Stimulated activated CD4-positive, alpha-beta T cell treated with anti-CD3 and anti-CD28 coated beads, Interleukin-12 subunit alpha, Interleukin-12 subunit beta, amount 100 ng/mL, for 48 hours (primary cell): ENCODE results near the gene AGMO.
"Not testable (repeated sequence)": the region's sequence is repeated elsewhere in the genome, so short reads cannot be mapped to it uniquely, and the experiment has no call there.

Experiments used
- DNase-seq, 3 donors: peaks; one replicate each; pipeline ENCODE4 v3.0.0-alpha.2; 2020; ENCODE audit warnings: low read depth in 2 of 3, low spot score in 1 of 3

The AGMO gene

DNA sequence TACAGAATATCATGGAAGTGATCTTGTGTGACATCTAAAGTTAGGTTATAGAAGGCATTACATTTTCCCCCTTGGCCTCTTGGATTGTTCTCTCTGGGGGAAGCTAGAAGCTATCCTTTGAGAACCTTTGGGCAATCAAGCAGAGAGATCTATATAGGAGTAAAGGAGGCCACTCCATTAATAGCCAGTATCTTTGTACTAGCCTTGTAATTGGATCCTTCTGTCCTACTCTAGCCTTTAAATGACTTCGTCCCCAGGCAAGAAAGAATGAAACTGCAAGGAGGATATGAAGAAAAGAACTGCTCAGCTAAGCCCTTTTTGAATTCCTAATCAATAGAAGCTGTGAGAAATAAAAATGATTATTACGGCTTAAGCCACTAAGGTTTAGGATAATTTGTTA, 230.9 kb downstream of the AGMO start:
- DNase-seq, result no peak

DNA sequence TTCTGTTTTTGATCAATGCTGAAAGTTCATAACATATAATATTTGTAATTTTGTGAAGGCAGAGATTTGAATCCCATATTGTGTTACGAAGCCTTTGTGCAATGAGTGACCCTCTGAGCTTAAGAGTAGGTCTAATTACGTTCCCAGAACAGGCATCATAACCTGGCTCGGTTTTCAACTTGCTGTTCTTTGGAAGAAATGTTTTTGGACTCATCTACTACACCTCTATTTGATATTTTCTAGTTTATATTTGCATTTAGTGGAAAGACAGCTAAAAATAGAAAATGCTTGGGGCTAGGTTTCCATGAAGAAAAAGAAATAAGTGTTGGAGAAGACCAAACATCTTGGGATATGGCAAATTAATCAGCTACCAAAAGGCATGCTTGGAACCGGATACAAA, 234.8 kb downstream of the AGMO start:
- no peak for DNase-seq

DNA sequence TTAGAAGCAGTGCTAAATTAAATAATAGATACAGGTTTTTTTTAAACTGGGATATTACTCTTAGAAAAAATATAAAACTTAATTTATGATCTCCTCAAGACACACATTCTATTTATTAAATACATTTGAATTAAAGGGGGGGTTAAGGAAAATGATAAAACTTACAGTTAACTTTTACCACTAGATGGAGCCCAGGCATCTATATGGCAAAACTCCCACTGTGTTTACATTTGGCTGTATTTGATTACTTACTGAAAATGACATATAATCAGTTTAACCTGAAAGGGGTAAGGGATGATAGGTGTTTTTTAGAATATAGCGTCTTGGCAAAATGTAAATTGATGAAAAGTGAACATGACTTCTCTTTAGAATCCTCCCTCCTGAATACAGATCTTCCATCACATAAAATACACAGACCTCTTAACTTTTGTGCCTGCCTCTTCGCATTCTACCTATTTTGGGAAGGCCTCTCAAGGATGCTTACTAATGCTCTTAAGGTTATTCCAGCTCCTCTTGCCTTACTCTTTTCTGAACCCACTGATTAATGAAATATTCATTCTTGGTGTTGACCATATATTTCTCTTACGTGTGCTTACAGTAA, 235.7 kb downstream of the AGMO start:
- no peak for DNase-seq

DNA sequence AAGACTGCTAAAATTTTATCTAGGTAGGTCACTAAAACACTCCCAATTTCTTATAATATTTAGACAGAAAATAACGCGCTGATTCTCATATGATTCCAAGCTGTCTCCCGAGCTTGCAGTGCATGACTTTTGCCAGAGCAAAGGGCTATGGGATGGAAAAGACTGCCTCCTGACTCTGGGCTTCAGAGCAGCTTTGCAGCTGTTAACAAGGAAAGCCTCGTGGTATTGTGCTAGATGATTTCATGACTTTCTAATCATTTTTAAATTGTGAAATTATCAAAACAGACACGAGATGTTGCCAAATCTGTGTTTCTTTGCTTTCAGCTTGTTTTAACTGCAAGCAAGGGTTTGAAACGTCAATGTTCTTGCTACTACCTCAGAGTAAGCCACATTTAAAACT, 238.3 kb downstream of the AGMO start:
- DNase-seq, result no peak

DNA sequence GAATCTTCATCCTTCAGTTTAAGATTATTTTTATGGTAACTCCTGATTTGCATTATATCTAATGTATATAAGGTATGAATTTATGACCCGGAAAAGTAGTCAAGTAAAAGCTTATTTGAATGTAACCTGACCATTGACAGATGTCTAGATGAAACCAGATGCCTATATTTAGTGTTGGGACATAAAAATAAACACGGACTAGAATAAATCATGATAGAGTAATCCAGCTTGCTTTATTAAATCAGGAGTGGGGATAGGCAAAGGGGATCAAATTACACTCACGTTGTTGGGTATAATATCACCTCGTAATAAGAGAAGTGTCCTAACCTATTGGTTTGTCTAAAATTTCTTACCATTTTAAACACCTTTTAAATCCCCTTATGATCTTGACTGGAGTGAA, 244.6 kb downstream of the AGMO start:
- DNase-seq, result no peak

DNA sequence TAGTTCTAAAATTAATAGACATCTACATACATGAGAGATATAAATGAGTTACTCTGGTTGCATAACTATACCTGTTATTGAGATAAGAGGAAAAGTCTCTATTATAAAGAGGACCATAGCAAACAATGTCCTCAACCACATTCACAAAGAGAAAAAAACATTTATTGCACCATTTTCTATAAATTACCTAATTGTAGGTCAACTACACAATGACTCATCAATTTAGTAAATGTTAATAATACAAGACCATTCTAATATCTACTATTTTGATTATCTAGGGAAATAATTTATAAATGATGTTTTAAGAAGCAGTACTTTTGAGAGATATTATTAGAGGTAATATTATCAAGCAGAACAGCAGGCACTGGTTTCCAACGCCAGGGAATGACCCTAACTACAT, 246.1 kb downstream of the AGMO start:
- DNase-seq, result no peak

DNA sequence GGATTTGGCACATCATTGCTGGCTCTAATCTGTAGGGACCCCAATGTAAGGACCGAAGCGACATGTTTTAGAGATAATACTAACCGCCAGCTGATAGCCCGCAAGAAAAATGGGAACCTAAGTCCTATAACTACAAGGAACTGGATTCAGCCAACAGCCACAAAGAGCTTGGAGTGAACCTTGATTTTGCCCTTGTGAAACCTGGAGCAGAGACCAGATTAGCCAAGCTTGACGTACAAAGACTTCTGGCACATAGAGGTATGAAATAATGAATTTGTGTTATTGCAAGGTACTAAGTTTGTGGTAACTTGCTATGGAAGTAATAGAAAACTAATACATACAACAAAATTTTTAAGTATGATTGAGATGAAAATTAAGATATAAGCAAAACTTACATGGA, 246.9 kb downstream of the AGMO start:
- DNase-seq, result no peak

DNA sequence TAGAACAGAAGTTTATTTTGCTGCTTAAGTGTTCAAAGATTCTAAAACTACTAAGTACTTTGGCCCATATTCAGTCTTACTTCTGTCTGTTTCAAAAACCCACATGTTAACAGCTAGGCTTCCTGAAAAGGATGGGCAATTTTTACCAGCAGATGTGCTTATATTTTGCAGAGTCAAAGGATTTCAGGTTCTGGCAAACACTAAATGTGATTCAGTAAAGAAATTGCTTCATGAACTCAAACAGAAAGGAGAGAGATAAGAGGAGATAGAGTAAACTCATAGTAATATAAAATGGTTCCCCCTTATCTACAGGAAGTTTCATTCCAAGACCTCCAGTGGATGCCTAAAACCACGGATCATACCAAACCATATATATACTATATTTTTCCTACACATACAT, 248.5 kb downstream of the AGMO start:
- DNase-seq, result no peak

DNA sequence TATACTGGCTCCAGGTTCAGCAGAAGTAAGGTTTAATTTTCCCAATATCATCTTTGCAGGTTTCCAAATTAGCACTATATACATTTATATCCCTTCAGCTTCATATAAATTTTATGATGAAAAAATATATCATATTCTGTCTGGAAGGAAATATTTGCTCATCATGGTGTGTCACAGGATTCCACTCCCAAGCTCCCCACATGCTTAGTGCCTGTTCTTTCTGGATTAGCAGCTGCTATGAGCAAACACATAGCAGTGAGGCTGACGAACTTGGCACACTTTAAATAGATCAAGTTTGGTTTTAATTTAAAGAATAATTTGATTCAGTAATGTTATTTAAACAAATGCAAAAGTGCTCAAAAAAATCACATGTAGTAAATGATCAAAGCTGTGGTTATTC, 251.9 kb downstream of the AGMO start:
- DNase-seq, result no peak

DNA sequence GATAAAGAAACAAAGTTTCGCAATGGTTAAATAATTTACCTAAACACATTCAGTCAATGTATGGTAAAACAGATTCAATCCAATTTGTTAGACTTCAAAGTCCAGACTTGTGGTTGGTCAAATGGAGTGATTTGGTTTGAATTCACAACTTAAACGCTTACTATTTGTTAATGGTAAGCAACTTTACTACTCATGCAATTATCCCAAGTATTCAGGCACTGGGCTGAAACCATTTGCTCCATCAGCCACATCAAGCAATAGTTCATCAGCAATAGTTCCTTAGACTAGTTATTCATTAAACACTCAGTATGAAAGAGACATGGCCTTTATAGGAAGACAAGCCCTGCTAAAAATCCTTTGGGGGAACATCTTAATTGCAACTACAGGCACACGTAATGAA, 253.0 kb downstream of the AGMO start:
- no peak for DNase-seq

DNA sequence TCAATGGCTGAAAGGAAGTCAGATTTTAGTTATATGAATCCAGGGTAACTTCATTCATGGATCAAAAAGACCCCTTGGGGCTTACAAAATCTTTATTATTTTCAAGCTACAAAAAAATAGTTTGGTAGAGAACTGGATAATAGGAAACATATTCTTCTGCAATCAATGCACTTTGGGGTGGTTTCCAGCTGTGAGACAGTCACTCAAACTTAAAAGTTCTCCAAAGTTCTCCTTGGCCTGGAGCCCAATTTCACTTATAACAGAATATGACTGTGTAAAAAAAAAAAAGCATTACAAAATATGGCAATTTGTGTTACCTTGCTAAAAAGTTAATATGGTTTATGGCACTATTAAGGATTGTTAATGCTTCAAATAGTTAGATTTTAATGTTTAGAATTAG, 255.5 kb downstream of the AGMO start:
- no peak for DNase-seq

DNA sequence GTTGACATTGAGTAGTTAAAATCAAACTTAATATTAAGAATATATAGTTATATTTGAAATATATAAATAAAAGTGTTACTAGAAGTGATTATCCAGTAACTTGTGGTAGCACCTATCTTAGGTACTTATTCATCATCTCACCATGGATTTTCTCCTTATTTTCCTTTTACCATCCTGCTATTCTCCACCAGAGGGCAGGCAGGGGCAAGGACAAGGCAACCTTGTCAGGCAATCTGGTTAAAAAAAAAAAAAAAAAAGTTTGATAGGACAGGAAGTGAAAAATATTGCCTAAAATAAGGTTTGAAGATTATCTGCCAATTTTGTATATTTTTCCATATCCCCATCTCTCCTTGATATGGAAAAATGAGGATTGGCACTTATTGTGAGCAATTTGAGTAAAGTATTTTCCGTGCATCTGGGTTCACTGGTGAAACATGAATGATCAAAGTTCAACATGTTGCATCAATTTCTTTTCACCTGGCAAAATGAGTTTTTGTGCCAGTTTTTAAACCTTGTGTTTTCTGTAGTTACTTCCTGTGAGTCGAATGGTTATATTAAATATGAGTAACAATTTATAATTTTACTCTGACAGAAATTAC, 256.7 kb downstream of the AGMO start:
- peak in 1 of 3 donors; percentile 1 for DNase-seq

DNA sequence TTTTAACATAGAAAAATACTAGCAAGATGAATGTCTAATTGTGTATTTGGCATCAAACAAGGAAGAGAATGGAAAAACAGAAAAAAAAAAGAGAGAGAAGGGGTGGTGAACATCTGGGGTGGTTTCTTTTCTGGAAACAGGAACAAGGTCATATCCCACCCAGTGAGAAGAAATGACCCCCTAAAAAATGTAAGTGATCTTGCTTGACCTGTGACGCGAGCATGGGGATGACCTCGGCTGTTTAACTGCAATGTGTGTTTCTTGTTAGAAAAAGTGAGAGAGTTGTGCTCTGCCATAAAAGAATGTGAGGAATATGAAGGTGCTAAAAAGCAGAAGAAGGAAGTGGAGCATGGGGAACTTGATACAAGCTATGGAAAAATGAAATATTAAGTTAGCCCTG, 258.5 kb downstream of the AGMO start:
- no peak for DNase-seq

DNA sequence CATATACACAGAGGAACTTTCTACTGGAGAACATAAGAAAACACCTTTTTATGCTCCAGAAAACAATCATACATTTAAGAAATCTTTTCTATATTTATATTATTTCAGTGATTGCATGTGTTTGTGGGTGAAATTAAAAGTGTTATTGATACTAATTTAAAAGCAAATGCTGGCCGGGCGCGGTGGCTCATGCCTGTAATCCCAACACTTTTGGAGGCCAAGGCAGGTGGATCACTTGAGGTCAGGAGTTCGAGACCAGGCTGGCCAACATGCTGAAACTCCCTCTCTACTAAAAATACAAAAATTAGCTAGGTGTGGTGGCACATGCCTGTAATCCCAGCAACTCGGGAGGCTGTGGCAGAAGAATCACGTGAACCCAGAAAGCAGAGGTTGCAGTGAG, 260.8 kb downstream of the AGMO start:
- DNase-seq, result not testable (repeated sequence)

DNA sequence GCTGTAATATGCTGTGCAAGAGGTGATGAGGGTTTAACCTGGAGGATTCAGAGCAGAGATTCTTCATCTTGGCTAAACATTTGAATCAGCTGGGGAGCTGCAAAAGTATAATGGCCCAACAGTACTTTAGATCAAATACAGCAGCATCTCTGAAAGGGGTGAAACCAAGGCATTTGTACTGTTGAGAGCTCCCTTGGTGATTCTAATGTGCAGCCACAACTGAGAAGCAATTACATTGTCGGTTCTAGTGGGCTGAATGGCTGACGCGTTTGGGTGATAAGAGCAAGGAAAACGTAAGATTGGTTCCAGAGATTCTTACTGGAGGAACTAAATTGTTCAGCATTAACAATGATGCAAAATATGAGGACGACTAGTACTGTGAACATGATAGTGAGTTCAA, 269.7 kb downstream of the AGMO start:
- DNase-seq, result no peak

DNA sequence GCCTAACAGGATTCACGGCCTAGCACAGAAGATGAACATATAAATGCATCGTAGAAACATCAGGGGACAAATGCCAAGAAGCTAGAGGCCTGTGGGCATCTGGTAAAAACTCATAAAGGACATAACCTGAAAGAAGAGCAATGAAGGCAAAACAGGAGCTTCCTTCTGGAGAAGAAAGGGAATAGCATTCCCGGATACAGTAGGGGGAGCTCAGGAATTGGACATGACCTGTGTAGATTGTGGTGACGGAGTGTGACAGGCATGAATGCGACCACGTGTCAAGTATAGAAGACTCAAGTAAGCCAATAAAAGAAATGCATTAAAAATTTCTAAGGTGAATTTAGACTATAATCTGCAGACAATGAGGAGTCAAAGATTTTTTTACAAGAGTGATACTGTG, 270.1 kb downstream of the AGMO start:
- no peak for DNase-seq

DNA sequence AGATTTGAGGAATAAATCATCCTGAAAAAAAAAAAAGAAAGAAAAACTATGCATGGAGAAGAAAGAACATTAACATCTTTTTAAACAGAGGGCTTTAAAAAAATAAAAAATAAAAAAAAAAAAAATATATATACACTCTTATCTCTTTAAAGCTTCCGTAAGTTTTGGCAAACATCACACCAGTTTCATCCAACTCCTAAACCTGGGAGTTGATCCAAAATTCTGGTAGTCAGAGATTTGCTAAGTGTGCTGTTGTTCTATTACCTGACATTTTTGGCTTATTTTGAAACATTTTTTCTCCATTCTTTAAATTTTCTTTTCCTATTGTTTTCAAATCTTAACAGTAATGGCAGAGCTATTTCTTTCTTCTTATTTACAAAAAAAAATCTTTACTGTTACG, 273.1 kb downstream of the AGMO start:
- no peak for DNase-seq

DNA sequence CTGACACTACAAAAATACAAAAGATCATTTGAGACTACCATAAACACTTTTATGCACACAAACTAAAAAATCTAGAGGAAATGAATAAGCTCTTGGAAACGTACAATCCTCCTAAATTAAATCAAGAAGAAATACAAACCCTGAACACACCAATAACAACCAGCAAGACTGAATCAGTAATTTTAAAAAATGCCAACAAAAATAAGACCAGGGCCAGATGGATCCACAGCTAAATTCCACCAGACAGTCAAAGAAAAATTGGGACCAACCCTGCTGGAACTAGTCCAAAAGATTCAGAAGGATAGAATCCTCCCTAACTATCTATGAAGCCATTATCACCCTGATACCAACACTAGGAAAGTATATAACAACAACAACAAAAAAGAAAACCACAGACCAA, 277.4 kb downstream of the AGMO start:
- no peak for DNase-seq

DNA sequence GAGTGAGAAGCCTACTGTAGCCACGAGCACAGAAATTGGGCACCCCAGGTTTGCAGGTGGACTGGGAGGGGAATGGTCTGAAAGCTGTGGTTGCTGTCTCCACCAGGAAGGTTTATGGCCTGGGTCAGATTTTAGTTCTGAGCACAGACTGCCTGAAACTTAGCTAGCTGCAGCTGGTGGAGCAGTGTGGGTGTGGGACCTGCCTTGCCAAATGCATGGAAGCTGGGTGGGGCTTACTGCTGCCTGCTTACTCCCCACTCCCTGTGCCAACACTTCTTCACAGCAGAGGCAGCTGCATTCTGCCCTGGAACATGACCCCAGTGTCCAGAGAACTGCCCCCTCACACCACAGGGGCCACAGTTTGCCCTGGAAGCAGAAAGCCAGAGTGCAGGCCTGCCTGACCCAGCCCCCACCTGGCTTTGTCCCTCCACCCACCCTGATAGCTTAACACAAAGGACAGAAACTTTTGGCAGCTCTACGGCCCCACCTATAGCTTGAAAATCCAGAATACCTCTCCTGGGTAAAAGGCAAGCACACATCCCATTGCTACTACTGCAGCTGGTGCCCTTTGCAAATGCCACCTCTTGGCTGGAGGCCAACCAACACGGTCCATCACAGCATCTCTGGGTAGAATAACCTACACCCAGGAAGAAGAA, 281.6 kb downstream of the AGMO start:
- no peak for DNase-seq

DNA sequence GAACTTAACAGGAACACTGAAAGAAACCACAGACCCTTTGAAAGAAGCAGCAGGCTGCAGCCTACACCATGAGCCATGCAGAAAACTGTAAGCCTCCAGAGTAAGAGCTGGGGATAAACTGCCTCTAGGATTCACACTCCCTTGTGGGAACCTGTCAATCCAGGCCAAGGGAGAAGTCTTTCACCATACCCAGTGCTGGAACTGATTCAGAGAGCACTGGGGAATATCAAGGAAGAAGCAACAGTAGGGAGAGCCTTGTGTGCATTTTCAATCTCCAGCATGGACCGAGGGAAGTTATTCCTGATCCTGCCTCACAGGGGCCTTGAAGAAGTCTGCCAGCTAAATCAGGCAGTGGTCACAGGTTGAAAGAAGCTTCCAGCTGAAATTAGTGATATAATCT, 282.2 kb downstream of the AGMO start:
- no peak for DNase-seq

DNA sequence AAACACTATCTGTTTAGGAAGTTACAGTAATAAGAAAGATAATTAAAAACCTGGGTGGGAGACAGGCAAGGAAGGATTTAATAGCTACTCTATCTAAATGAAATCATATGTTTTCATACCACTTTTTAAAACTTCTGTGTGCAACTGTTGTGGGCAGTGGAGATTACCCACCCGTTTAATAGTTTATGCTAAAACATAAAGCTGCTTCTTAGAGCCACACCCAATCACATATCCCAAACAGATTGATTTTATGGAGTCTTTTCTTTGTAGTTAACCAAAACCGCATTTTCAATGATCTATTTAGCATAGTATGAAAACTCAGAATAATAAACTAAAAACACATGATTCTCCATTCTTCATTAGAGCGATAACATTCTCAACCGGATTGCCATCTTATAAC, 304.1 kb downstream of the AGMO start:
- DNase-seq, result no peak

DNA sequence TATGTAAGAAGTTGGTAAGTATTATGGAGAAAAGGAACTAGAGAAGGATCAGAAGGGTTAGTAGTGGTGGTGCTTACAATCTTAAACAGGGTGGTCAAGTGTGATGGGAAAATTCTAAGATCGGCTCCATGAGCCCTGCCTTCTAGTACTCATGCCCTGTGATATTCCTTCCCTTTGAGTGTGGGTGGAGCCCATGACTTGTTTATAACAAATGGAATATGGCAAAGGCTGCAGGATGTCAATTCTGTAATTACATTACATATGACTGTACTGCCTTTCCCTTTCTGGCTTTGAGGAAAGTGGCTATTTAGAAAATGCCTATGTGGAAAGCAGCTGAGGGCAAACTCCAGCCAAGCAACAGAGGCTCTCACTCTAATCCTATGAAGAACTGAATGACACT, 309.6 kb downstream of the AGMO start:
- no peak for DNase-seq

DNA sequence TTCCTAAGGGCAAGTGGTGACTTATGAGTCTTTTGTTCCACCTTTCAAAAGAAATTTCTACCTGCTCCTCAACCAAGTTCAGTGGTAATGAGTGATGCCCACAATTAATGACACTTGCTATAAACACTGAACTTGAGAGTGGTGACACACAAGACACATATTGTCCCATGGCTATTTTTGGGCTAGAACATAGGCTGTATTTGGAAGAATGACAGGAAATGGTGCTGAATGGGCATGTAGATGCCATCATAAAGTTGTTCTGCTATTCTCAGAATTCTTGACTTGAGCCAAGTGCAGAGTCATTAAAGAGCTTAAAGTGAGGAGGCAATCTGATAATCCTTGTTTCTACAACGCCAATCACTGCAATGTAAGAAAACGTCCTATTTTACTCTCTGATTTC, 313.3 kb downstream of the AGMO start:
- no peak for DNase-seq
